GM20000 (cell line): ENCODE measurements around the gene FAM83F.

Source experiments
- DNase-seq: peaks from one replicate; pipeline ENCODE4 v3.0.0; 2012; ENCODE audit warnings: low spot score
- CTCF ChIP-seq: IDR thresholded peaks from 2 replicates; pipeline ENCODE4 v1.5.1; 2012; ENCODE audit warnings: mild to moderate bottlenecking, control low read depth; ENCODE audit errors: extremely low read depth, missing control alignments

Gene FAM83F

GRCh38 chr22:39967996-39968972 is 26.5 kb upstream of the FAM83F start:
- DNase-seq = no peak
- TF ChIP-seq CTCF = no peak

- DNase-seq = no peak
- TF ChIP-seq CTCF = no peak
Measured at GRCh38 chr22:39970742-39971141, 24.0 kb upstream of the FAM83F start.

- no peak for DNase-seq
- no peak for TF ChIP-seq CTCF
Measured at GRCh38 chr22:39972641-39973040, 22.1 kb upstream of the FAM83F start.

- no peak for TF ChIP-seq CTCF
- DNase-seq = no peak
Measured at GRCh38 chr22:39973656-39974055, 21.1 kb upstream of the FAM83F start.

- TF ChIP-seq CTCF = no peak
- DNase-seq = no peak
Measured at GRCh38 chr22:39974065-39974464, 20.7 kb upstream of the FAM83F start.

GRCh38 chr22:39979048-39979447 is 15.7 kb upstream of the FAM83F start:
- TF ChIP-seq CTCF = no peak
- DNase-seq = no peak

GRCh38 chr22:39979458-39979857 is 15.3 kb upstream of the FAM83F start:
- DNase-seq = no peak
- TF ChIP-seq CTCF = no peak
